CD14-positive monocyte (primary cell): Measurements from ENCODE around the gene CDK6. TPM values are rescaled to one million over a fixed set of nuclear protein-coding genes. Genes with fewer than 3 reads are reported as not detected.

Source experiments
- DNase-seq, 3 donors: peaks; one replicate each; pipeline ENCODE4 v3.0.0-alpha.2; 2011 to 2022
- H2AFZ ChIP-seq: 2 replicates; pipeline ENCODE4 v1.6.0; 2012; ENCODE audit warnings: mild to moderate bottlenecking, low read depth, low read length, inconsistent platforms; ENCODE audit not compliant: insufficient read depth, poor library complexity, severe bottlenecking
- H3K27ac ChIP-seq, 2 donors: 1 replicate in 1 of 2; 2 replicates in 1 of 2; pipeline ENCODE4 v1.5.1; 2012 to 2013; ENCODE audit warnings: low read length in 2 of 2, control low read depth in 1 of 2, inconsistent platforms in 1 of 2, low read depth in 1 of 2, mild to moderate bottlenecking in 1 of 2
- H3K27me3 ChIP-seq, 2 donors: one replicate each; pipeline versions ENCODE4 v1.6.0 to v1.6.1; 2011 to 2013; ENCODE audit warnings: low read length in 2 of 2; ENCODE audit not compliant: control insufficient read depth in 2 of 2, insufficient read depth in 2 of 2
- H3K36me3 ChIP-seq, 2 donors: replicated peaks in 1 of 2; 1 replicate in 1 of 2; 2 replicates in 1 of 2; pipeline versions ENCODE4 v1.5.1 to v1.6.1; 2012 to 2013; ENCODE audit warnings: low read length in 2 of 2, control low read depth in 1 of 2, inconsistent platforms in 1 of 2, mild to moderate bottlenecking in 1 of 2; ENCODE audit not compliant: insufficient read depth in 2 of 2, control insufficient read depth in 1 of 2
- H3K4me1 ChIP-seq, 2 donors: 1 replicate in 1 of 2; 2 replicates in 1 of 2; pipeline versions ENCODE4 v1.5.1 to v1.6.1; 2012 to 2013; ENCODE audit warnings: low read length in 2 of 2, control low read depth in 1 of 2, inconsistent platforms in 1 of 2, mild to moderate bottlenecking in 1 of 2, moderate library complexity in 1 of 2; ENCODE audit not compliant: insufficient read depth in 2 of 2, control insufficient read depth in 1 of 2
- H3K4me2 ChIP-seq: replicated peaks from 2 replicates; pipeline ENCODE3; 2012; ENCODE audit warnings: low read length, moderate library complexity, mild to moderate bottlenecking; ENCODE audit not compliant: poor library complexity, severe bottlenecking; ENCODE audit errors: extremely low read depth
- H3K4me3 ChIP-seq, 3 experiments: fragments of 200-600 bp in 1 of 3; sonication (generic) in 1 of 3; replicated peaks in 1 of 3; 1 replicate in 2 of 3; 2 replicates in 1 of 3; pipeline ENCODE4 v1.5.1; 2011 to 2013; ENCODE audit warnings: low read length in 3 of 3, mild to moderate bottlenecking in 3 of 3, control low read depth in 2 of 3, low read depth in 2 of 3, inconsistent platforms in 1 of 3, moderate library complexity in 1 of 3
- H3K79me2 ChIP-seq: 2 replicates; pipeline ENCODE4 v1.6.0; 2012; ENCODE audit warnings: mild to moderate bottlenecking, control low read depth, inconsistent platforms, low read length, moderate library complexity; ENCODE audit not compliant: insufficient read depth
- H3K9ac ChIP-seq: 2 replicates; pipeline ENCODE4 v1.6.0; 2017; ENCODE audit warnings: low read length, mild to moderate bottlenecking; ENCODE audit not compliant: insufficient read depth, poor library complexity, severe bottlenecking
- H3K9me3 ChIP-seq, 2 donors: replicated peaks in 1 of 2; 1 replicate in 1 of 2; 2 replicates in 1 of 2; pipeline versions ENCODE4 v1.5.1 to v1.6.1; 2012 to 2013; ENCODE audit warnings: low read length in 2 of 2, control low read depth in 1 of 2; ENCODE audit not compliant: control insufficient read depth in 1 of 2, insufficient read depth in 1 of 2
- H4K20me1 ChIP-seq: 2 replicates; pipeline ENCODE4 v1.6.0; 2012; ENCODE audit warnings: mild to moderate bottlenecking, low read length, control low read depth, moderate library complexity; ENCODE audit not compliant: insufficient read depth
- H3K27ac Mint-ChIP-seq, 7 donors: one replicate each; pipeline ENCODE4 v1.8.0; 2020; ENCODE audit warnings: mild to moderate bottlenecking in 7 of 7, mixed read lengths in 7 of 7, moderate library complexity in 6 of 7, inconsistent platforms in 2 of 7
- H3K27me3 Mint-ChIP-seq, 3 donors: one replicate each; pipeline ENCODE4 v1.8.0; 2021 to 2022; ENCODE audit warnings: low read depth in 3 of 3, mild to moderate bottlenecking in 3 of 3, mixed read lengths in 3 of 3, moderate library complexity in 3 of 3, inconsistent platforms in 1 of 3
- H3K36me3 Mint-ChIP-seq, 2 donors: one replicate each; pipeline ENCODE4 v1.8.0; 2020; ENCODE audit warnings: mixed read lengths in 2 of 2, inconsistent platforms in 1 of 2, mild to moderate bottlenecking in 1 of 2
- H3K4me1 Mint-ChIP-seq: one replicate; pipeline ENCODE4 v1.8.0; 2020; ENCODE audit warnings: mild to moderate bottlenecking, mixed read lengths
- H3K4me3 Mint-ChIP-seq, 2 donors: one replicate each; pipeline ENCODE4 v1.8.0; 2020; ENCODE audit warnings: mild to moderate bottlenecking in 2 of 2, mixed read lengths in 2 of 2, moderate library complexity in 1 of 2
- H3K9me3 Mint-ChIP-seq, 7 donors: one replicate each; pipeline ENCODE4 v1.8.0; 2020 to 2022; ENCODE audit warnings: mixed read lengths in 7 of 7, mild to moderate bottlenecking in 6 of 7, moderate library complexity in 6 of 7, inconsistent platforms in 2 of 7
- WGBS: methylation state at CpG from one replicate; pipeline ENCODE4 v1.1.5; 2013; ENCODE audit warnings: missing lambda C conversion rate; ENCODE audit not compliant: insufficient coverage; 5-methylcytosine and 5-hydroxymethylcytosine counted together
- intact Hi-C, 2 donors: fragments of 100-400 bp; cut with micrococcal nuclease; formaldehyde crosslinking; loops; one replicate each; pipeline versions ENCODE4 v1.15.0 to v1.15.1; 2023
- polyA plus RNA-seq, 3 donors: library from polyadenylated mRNA; depleted of rRNA in 1 of 3; unstranded in 2 of 3; stranded (reverse) in 1 of 3; fragments of 300-500 nt in 2 of 3; fragments of >200 nt in 1 of 3; fragmentation: Illumina TruSeq in 2 of 3; gene quantifications; 1 replicate in 2 of 3; 2 replicates in 1 of 3; pipeline ENCODE4 v1.2.3, GENCODE V29; 2012 to 2021
- TF ChIP-seq, protein P1 (sequence below): fragments of 200-600 bp; IDR thresholded peaks from one replicate; pipeline ENCODE4 v1.8.0; 2022; ENCODE audit warnings: antibody characterized with exemption, mild to moderate bottlenecking

The CDK6 gene
- polyA plus RNA-seq, 3 donors, result 3.4 to 4.3 (median 3.8) TPM

DNA sequence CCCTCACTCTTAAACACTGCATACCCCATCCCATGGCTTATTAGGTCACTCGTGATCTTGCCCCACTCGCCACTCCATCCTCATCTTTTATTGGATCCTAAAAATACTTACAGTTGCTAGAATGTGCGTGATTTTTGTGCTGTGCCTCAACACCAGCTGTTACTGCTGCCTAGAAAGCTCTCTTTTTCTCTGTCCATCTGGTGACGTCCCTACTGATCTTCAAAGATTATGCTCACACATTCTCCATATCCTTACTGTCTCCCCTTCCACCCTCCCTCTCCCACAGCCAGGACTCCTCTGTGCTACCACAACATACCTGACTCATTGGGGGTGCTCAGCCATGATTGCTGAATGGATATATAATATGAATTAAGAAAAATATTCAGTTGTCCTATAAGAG lies 42.0 kb downstream of the CDK6 start:
- Mint-ChIP-seq H3K4me3 (no peak overlapping the region), H3K36me3 (peaks cover 6 to 9% of the 10 kb centered on the region in 2 donors), H3K4me1 (peaks cover 25% of the 10 kb centered on the region), H3K9me3 (peaks cover 0 to 9% (median 5%) of the 10 kb centered on the region in 7 donors), H3K27me3 (peaks cover 0 to 1% (median 0%) of the 10 kb centered on the region in 3 donors), H3K27ac (peak overlapping the region in 1 of 7 donors; percentile 55)
- H3K36me3 ChIP-seq, result no peaks in the 10 kb centered on the region
- no peak overlapping the region for H3K9ac ChIP-seq
- TF ChIP-seq, protein P1, sequence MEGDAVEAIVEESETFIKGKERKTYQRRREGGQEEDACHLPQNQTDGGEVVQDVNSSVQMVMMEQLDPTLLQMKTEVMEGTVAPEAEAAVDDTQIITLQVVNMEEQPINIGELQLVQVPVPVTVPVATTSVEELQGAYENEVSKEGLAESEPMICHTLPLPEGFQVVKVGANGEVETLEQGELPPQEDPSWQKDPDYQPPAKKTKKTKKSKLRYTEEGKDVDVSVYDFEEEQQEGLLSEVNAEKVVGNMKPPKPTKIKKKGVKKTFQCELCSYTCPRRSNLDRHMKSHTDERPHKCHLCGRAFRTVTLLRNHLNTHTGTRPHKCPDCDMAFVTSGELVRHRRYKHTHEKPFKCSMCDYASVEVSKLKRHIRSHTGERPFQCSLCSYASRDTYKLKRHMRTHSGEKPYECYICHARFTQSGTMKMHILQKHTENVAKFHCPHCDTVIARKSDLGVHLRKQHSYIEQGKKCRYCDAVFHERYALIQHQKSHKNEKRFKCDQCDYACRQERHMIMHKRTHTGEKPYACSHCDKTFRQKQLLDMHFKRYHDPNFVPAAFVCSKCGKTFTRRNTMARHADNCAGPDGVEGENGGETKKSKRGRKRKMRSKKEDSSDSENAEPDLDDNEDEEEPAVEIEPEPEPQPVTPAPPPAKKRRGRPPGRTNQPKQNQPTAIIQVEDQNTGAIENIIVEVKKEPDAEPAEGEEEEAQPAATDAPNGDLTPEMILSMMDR, result no peak
- H3K4me1 ChIP-seq, result peaks cover 3 to 14% of the 10 kb centered on the region in 2 donors
- H4K20me1 ChIP-seq, result no peaks in the 10 kb centered on the region
- H3K4me2 ChIP-seq, result no peak overlapping the region
- H3K9me3 ChIP-seq, result peaks cover 0 to 3% of the 10 kb centered on the region in 2 donors
- no peak overlapping the region for H3K4me3 ChIP-seq
- intact Hi-C loops, result no loop called here
- no peak overlapping the region for H2AFZ ChIP-seq
- DNase-seq, result no peak
- H3K79me2 ChIP-seq, result peaks cover 64% of the 10 kb centered on the region
- H3K27ac ChIP-seq, result no peak overlapping the region
- no peaks in the 10 kb centered on the region for H3K27me3 ChIP-seq
- WGBS, result 80% methylated on average over 4 of the region's 4 CpGs

DNA sequence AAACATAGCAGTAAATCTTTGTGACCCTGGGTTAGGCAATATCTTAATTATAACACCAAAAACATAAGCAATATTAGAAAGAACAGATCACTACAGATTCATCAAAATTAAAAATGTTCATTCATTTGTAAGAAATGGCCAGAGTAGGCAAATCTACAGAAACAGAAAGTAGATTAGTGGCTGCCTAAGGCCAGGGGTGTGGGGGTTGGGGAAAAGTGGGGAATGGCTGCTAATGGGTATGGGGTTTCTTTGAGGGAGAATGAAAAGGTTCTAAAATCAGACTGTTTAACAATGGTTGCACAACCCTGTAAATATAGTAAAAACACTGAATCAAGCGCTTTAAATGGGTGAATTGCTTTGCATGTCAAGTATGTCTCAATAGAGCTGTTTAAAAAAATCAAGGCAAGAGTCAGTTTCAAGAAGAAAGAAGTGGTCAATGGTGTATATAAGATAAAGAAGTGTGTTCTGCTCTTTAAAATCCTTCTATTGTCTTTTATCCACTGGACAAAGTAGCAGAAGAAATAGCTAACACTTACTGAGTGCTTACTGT lies 42.6 kb downstream of the CDK6 start:
- peaks cover 3 to 10% of the 10 kb centered on the region in 2 donors for H3K4me1 ChIP-seq
- TF ChIP-seq, protein P1, result no peak
- no peak overlapping the region for H3K9ac ChIP-seq
- H3K4me3 ChIP-seq, result no peak overlapping the region
- Mint-ChIP-seq H3K36me3 (peaks cover 6 to 13% of the 10 kb centered on the region in 2 donors), H3K4me1 (peaks cover 25% of the 10 kb centered on the region), H3K27me3 (peaks cover 0 to 1% (median 0%) of the 10 kb centered on the region in 3 donors), H3K9me3 (peaks cover 2 to 16% (median 9%) of the 10 kb centered on the region in 7 donors), H3K4me3 (no peak overlapping the region), H3K27ac (peak overlapping the region in 4 of 7 donors; percentile 0 to 6 (median 2))
- no peaks in the 10 kb centered on the region for H3K36me3 ChIP-seq
- no peak overlapping the region for H3K4me2 ChIP-seq
- H2AFZ ChIP-seq, result no peak overlapping the region
- no peaks in the 10 kb centered on the region for H3K27me3 ChIP-seq
- no peaks in the 10 kb centered on the region for H4K20me1 ChIP-seq
- H3K27ac ChIP-seq, result no peak overlapping the region
- no CpG with 5 or more reads among the region's 1 CpG for WGBS
- intact Hi-C loops, result no loop called here
- peaks cover 70% of the 10 kb centered on the region for H3K79me2 ChIP-seq
- no peak for DNase-seq
- peaks cover 5% of the 10 kb centered on the region in 2 donors for H3K9me3 ChIP-seq
